HG02798 (cell line): ENCODE measurements around the gene PSMA6.

Source experiments
- ATAC-seq: cut with Tn5 transposase; IDR thresholded peaks from one replicate; pipeline ENCODE4 v1.9.1; 2021; ENCODE audit warnings: mild to moderate bottlenecking; ENCODE audit not compliant: unreplicated experiment, poor library complexity

PSMA6 gene

GRCh38 chr14:35362911-35363374 is 70.8 kb downstream of the PSMA6 start:
- ATAC-seq, result no peak

GRCh38 chr14:35365130-35366055 is 73.2 kb downstream of the PSMA6 start:
- ATAC-seq, result peak; percentile 46

- ATAC-seq, result no peak
Observed at GRCh38 chr14:35366056-35366451, 73.9 kb downstream of the PSMA6 start.

- ATAC-seq, result no peak
Observed at GRCh38 chr14:35366521-35366976, 74.4 kb downstream of the PSMA6 start.

GRCh38 chr14:35367056-35367372 is 74.8 kb downstream of the PSMA6 start:
- no peak for ATAC-seq
